HCT116 (cell line): Measurements from ENCODE around the gene ZSCAN16. TPM values are rescaled to one million over a fixed set of nuclear protein-coding genes. Genes with fewer than 3 reads are reported as not detected.
A peak's percentile ranks its signal among the peaks of the same experiment; 100 is the strongest.

Experiments used
- ATAC-seq: fragments of 200-7000 bp; cut with Tn5 transposase; 2 replicates; pipeline ENCODE4 v1.9.1; 2020; ENCODE audit warnings: mild to moderate bottlenecking, moderate library complexity
- BruUV-seq: library from RNA; stranded (reverse); fragments of 400-500 nt; replicated peaks from 2 replicates; lab custom pipeline; 2021; lab: Mats Ljungman, UMichigan
- CTCF ChIA-PET: fragments of 300-600 bp; sonication (Branson Sonifier 250); formaldehyde crosslinking; loops from one replicate; lab custom pipeline; 2021; ENCODE audit warnings: antibody characterized with exemption; lab: Charles Lee
- POLR2A ChIA-PET: fragments of 300-600, 350-600 bp; sonication (Branson Sonifier 250); formaldehyde crosslinking; loops from one replicate; lab custom pipeline; 2021; ENCODE audit warnings: antibody characterized with exemption; lab: Charles Lee
- RAD21 ChIA-PET, 2 experiments: fragments of 300-600 bp; sonication (Branson Sonifier 250); formaldehyde crosslinking; loops; one replicate each; lab custom pipeline; 2023; ENCODE audit warnings: low total read pairs in 2 of 2; ENCODE audit not compliant: uncharacterized antibody in 2 of 2, unreplicated experiment in 2 of 2, low non-redundant PET in 1 of 2; lab: Charles Lee
- DNase-seq: peaks from one replicate; pipeline ENCODE4 v3.0.0-alpha.2; 2010; ENCODE audit warnings: low read depth, low spot score
- H2AFZ ChIP-seq: fragments of 200-600 bp; shearing (Covaris generic), sonication (generic); 2 replicates; pipeline ENCODE4 v1.6.1; 2017; ENCODE audit warnings: low read depth, mixed run types, mixed read lengths, antibody characterized with exemption, low read length; ENCODE audit not compliant: poor library complexity, severe bottlenecking
- H3K27ac ChIP-seq: 2 replicates; pipeline ENCODE4 v1.5.1; 2012; ENCODE audit warnings: low read depth, low read length
- H3K27me3 ChIP-seq: fragments of 200-600 bp; sonication (generic); 2 replicates; pipeline ENCODE4 v1.6.1; 2016; ENCODE audit warnings: mixed run types, low read length, mixed read lengths; ENCODE audit not compliant: insufficient read depth
- H3K36me3 ChIP-seq, 2 experiments: fragments of 200-500 bp in 1 of 2; fragments of 200-600 bp in 1 of 2; sonication (Bioruptor generic) in 1 of 2; sonication (generic) in 1 of 2; 2 replicates each; pipeline versions ENCODE4 v1.5.1 to v1.6.1; 2014 to 2016; ENCODE audit warnings: low read length in 2 of 2, inconsistent platforms in 1 of 2, mixed read lengths in 1 of 2, mixed run types in 1 of 2; ENCODE audit not compliant: insufficient read depth in 2 of 2, control insufficient read depth in 1 of 2
- H3K4me1 ChIP-seq, 2 experiments: fragments of 200-600 bp in 1 of 2; sonication (generic) in 1 of 2; 2 replicates each; pipeline versions ENCODE4 v1.5.1 to v1.6.1; 2012 to 2017; ENCODE audit warnings: low read length in 2 of 2, inconsistent platforms in 1 of 2, mild to moderate bottlenecking in 1 of 2, mixed read lengths in 1 of 2, mixed run types in 1 of 2, moderate library complexity in 1 of 2; ENCODE audit not compliant: insufficient read depth in 2 of 2, control insufficient read depth in 1 of 2
- H3K4me2 ChIP-seq: fragments of 200-600 bp; sonication (generic); 2 replicates; pipeline ENCODE4 v1.6.1; 2017; ENCODE audit warnings: mixed run types, low read length, mixed read lengths
- H3K4me3 ChIP-seq, 2 experiments: fragments of 200-600 bp in 1 of 2; sonication (generic) in 1 of 2; replicated peaks in 1 of 2; 2 replicates each; pipeline ENCODE4 v1.5.1; 2011 to 2016; ENCODE audit warnings: low read length in 2 of 2, control low read depth in 1 of 2, low read depth in 1 of 2, mild to moderate bottlenecking in 1 of 2, mixed read lengths in 1 of 2, mixed run types in 1 of 2
- H3K79me2 ChIP-seq: fragments of 200-600 bp; sonication (generic); 2 replicates; pipeline ENCODE4 v1.6.1; 2017; ENCODE audit warnings: mild to moderate bottlenecking, mixed run types, low read length, moderate library complexity, mixed read lengths; ENCODE audit not compliant: insufficient read depth
- H3K9ac ChIP-seq: fragments of 200-600 bp; sonication (generic); 2 replicates; pipeline ENCODE4 v1.6.1; 2016; ENCODE audit warnings: low read length, mixed read lengths
- H3K9me2 ChIP-seq: fragments of 200-600 bp; sonication (generic), shearing (Covaris generic); 2 replicates; pipeline ENCODE4 v1.6.1; 2017; ENCODE audit warnings: mixed run types, mild to moderate bottlenecking, moderate library complexity; ENCODE audit not compliant: insufficient read depth
- H3K9me3 ChIP-seq, 2 experiments: fragments of 200-500 bp in 1 of 2; fragments of 200-600 bp in 1 of 2; sonication (Bioruptor generic) in 1 of 2; sonication (generic) in 1 of 2; 2 replicates each; pipeline ENCODE4 v1.6.1; 2014 to 2017; ENCODE audit warnings: low read length in 2 of 2, mixed read lengths in 2 of 2, inconsistent platforms in 1 of 2, low read depth in 1 of 2, mild to moderate bottlenecking in 1 of 2, mixed run types in 1 of 2, moderate library complexity in 1 of 2; ENCODE audit not compliant: control insufficient read depth in 1 of 2, insufficient read depth in 1 of 2
- H4K20me1 ChIP-seq: fragments of 200-600 bp; sonication (generic), shearing (Covaris generic); 2 replicates; pipeline ENCODE4 v1.6.1; 2017; ENCODE audit warnings: mixed run types, mild to moderate bottlenecking, moderate library complexity; ENCODE audit not compliant: insufficient read depth
- CBX3 ChIP-seq: IDR thresholded peaks from 2 replicates; pipeline ENCODE4 v1.6.1; 2012; ENCODE audit warnings: low read depth
- CEBPB ChIP-seq: IDR thresholded peaks from 2 replicates; pipeline ENCODE4 v1.6.1; 2012; ENCODE audit warnings: low read depth
- EGR1 ChIP-seq: IDR thresholded peaks from 2 replicates; pipeline ENCODE4 v1.6.1; 2012; ENCODE audit warnings: low read depth
- ELF1 ChIP-seq: IDR thresholded peaks from 2 replicates; pipeline ENCODE4 v1.6.1; 2012; ENCODE audit warnings: low read depth, borderline replicate concordance
- FOSL1 ChIP-seq: IDR thresholded peaks from 2 replicates; pipeline ENCODE4 v1.6.1; 2012; ENCODE audit warnings: low read depth
- POLR2A ChIP-seq: IDR thresholded peaks from 2 replicates; pipeline ENCODE4 v1.7.0; 2011; ENCODE audit warnings: borderline replicate concordance; ENCODE audit not compliant: insufficient read depth, insufficient read length; ENCODE audit errors: extremely low read depth
- RAD21 ChIP-seq: IDR thresholded peaks from 2 replicates; pipeline ENCODE4 v1.6.1; 2012; ENCODE audit warnings: low read depth, mild to moderate bottlenecking
- SP1 ChIP-seq: IDR thresholded peaks from 2 replicates; pipeline ENCODE4 v1.6.1; 2012; ENCODE audit warnings: low read depth
- SRF ChIP-seq: IDR thresholded peaks from 2 replicates; pipeline ENCODE4 v1.6.1; 2012; ENCODE audit warnings: low read depth
- TCF7L2 ChIP-seq: IDR thresholded peaks from 2 replicates; pipeline ENCODE4 v1.7.0; 2011; ENCODE audit warnings: borderline replicate concordance, inconsistent platforms; ENCODE audit not compliant: insufficient read depth, insufficient read length; ENCODE audit errors: extremely low read depth
- ZFX ChIP-seq: fragments of 450-650 bp; IDR thresholded peaks from 2 replicates; pipeline ENCODE4 v1.6.1; 2017
- ZNF274 ChIP-seq: fragments of 200-500 bp; sonication (Bioruptor generic); IDR thresholded peaks from 2 replicates; pipeline ENCODE4 v1.6.1; 2014; ENCODE audit warnings: mild to moderate bottlenecking, low read depth, low read length, inconsistent platforms
- intact Hi-C: fragments of 100-400 bp; cut with micrococcal nuclease; formaldehyde crosslinking; loops from 2 replicates; pipeline ENCODE4 v1.10.0; 2022
- total RNA-seq: library from RNA; stranded (reverse); gene quantifications from one replicate; pipeline ENCODE4 v1.2.1, GENCODE V29; 2021; ENCODE audit not compliant: unreplicated experiment
- TF ChIP-seq, protein P1 (sequence below): IDR thresholded peaks from 2 replicates; pipeline ENCODE4 v1.6.1; 2011; ENCODE audit warnings: mild to moderate bottlenecking, low read length, moderate library complexity; ENCODE audit not compliant: insufficient replicate concordance; ENCODE audit errors: extremely low read depth
- TF ChIP-seq, protein P2 (sequence below): IDR thresholded peaks from 2 replicates; pipeline ENCODE4 v1.6.1; 2012

The ZSCAN16 gene
- total RNA-seq, 1 experiment from 2014 or later, result 5.0 TPM

DNA sequence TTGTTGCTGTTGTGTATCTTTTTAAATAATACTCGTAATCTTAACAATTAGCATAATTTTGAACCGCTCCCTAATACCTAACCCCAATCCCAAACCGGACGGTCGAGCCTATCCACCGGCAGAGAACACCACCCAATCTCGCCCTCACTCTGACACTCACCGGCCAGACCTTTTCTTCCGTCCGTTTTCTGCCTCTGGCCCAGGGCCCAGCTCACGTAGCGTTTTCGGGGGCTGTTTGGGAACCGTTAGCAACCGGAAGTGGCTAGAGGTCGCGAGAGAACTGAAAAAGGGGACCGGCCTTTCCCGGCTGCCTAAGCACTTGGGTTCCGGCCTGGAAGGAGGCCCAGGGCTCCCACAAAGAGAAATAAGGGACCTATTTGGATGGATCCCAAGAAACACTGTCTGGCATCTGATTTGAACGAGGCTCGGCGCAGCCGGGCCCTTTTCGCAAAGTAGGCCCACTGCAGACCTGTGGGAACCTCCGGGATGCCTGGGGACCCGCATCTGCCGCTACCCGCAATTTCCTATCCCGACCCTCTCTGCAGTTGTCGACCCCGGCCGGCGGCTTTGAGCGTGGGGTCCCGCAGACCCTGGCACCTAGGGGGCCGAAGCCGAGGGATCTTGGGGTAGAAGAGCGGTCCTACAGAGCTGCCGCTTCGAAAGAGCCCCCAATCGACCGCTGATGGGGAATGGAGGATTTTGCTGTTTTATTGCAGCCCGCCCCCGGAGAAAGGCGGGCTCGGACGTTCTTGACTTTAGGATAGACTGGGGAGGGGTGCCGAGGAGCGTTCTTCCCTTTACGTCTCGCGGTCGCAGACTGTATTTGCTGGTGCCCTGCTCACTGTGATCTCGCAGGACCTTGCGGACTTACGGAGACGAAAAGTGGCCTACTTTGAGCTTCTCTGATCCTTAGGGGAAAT lies 12.4 kb downstream of the ZSCAN16 start (continued):
- TF ChIP-seq ELF1 (peak; percentile 46), CEBPB (no peak), FOSL1 (no peak; the same call in 1 of the 2 replicates), SP1 (peak; percentile 44; the same call in 1 of the 2 replicates), SRF (no peak), EGR1 (no peak)

DNA sequence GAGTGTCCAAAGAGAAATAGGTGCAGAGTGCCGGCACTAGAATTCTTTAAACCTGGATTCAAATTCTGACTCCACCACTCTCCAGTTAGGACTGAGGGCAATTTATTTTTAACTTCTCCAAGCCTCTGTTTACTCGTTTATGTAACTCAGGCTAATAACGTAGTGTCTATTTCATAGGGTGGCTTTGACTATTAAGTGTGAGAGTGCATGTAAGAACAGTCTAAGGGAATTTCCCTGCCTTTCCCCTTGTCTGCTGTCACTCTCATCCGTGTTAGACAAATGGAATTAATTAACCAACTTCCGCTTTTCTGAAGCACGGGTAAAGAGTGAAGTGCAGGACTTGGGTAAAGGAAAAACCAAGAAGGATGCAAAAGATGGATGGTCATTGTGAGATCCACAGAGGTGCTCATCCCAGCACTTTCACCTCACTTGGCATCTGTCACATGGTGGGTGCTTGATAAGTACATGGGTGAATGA lies 13.1 kb downstream of the ZSCAN16 start:
- Histone ChIP-seq H3K36me3 (0 out of 4 replicates have a peak, but pooled peaks cover 0 to 8% of the 10 kb centered on the region in 2 experiments), H3K9me2 (no peaks in the 10 kb centered on the region), H3K27me3 (no peaks in the 10 kb centered on the region), H4K20me1 (no peaks in the 10 kb centered on the region), H2AFZ (no peak overlapping the region), H3K4me2 (peak overlapping the region; percentile 80; the same call in 1 of the 2 replicates), H3K4me1 (peaks cover 10 to 20% of the 10 kb centered on the region in 2 experiments), H3K79me2 (peaks cover 49% of the 10 kb centered on the region), H3K9ac (no peak overlapping the region), H3K27ac (no peak overlapping the region), H3K4me3 (no peak overlapping the region), H3K9me3 (no peaks in the 10 kb centered on the region)
- DNase-seq, result no peak
- CTCF ChIA-PET, result no interaction called here
- ATAC-seq, result no peak
- TF ChIP-seq SRF (no peak), FOSL1 (no peak), ZNF274 (no peak), ZFX (no peak), TCF7L2 (no peak), CEBPB (no peak), RAD21 (no peak), ELF1 (no peak), POLR2A (no peak), EGR1 (no peak), CBX3 (no peak)
- TF ChIP-seq, protein P1, sequence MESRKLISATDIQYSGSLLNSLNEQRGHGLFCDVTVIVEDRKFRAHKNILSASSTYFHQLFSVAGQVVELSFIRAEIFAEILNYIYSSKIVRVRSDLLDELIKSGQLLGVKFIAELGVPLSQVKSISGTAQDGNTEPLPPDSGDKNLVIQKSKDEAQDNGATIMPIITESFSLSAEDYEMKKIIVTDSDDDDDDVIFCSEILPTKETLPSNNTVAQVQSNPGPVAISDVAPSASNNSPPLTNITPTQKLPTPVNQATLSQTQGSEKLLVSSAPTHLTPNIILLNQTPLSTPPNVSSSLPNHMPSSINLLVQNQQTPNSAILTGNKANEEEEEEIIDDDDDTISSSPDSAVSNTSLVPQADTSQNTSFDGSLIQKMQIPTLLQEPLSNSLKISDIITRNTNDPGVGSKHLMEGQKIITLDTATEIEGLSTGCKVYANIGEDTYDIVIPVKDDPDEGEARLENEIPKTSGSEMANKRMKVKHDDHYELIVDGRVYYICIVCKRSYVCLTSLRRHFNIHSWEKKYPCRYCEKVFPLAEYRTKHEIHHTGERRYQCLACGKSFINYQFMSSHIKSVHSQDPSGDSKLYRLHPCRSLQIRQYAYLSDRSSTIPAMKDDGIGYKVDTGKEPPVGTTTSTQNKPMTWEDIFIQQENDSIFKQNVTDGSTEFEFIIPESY, result no peak
- TF ChIP-seq, protein P2, sequence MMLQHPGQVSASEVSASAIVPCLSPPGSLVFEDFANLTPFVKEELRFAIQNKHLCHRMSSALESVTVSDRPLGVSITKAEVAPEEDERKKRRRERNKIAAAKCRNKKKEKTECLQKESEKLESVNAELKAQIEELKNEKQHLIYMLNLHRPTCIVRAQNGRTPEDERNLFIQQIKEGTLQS, result no peak
- intact Hi-C loops, result no loop called here
- no TSS peak for BruUV-seq
- RAD21 ChIA-PET, result no interaction called here
- POLR2A ChIA-PET, result interaction anchor here (1.2 kb wide), 1 partner anchor 13 kb away, joined by 4 read pairs; the partner anchor contains the start of gene ZSCAN16
